ENCODE results near the gene INHBB.

DNA sequence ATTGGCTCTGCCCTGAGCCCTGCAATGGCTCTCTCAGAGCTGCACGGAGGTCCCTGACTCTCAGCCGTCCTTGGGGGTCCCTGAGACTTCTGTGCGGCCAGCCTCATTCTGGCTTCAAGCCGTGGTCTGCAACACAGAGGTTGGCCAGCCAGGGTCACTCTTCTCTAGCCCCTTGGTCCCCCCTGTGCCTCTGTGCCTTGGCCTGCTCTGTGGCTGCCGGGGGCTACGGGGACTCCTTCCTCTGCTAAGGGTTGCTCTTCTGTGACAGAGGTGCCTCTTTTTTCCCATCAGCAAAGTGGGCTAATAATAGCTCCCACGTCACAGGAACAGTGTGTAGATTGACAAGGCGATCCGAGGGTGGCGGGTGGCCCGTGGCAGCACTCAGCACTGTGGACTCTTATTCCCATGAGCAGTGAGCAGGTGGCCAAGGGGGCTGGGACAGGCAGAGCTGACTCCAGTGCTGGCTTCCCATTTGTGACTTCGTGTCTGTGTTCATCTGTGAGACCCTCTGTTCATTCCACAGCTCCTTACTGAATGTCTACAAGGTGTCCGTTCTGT is 19.4 kb downstream of the INHBB start:
- TF ChIP-seq CTCF (IDR thresholded peaks at IDR 0.05; ENCODE audit: low read length) (no peak), EZH2 (optimal IDR thresholded peaks at IDR 0.05; ENCODE audit: low read depth, low read length) (no peak), EZH2phosphoT487 (IDR thresholded peaks at IDR 0.05; ENCODE audit: low read length) (no peak)
